Measurements from ENCODE around the gene ERC2. TPM values are rescaled to one million over a fixed set of nuclear protein-coding genes. Genes with fewer than 3 reads are reported as not detected.

Gene ERC2
- total and polyA plus RNA-seq, 9 donors = 1.2 to 9.4 (median 5.4) TPM

DNA sequence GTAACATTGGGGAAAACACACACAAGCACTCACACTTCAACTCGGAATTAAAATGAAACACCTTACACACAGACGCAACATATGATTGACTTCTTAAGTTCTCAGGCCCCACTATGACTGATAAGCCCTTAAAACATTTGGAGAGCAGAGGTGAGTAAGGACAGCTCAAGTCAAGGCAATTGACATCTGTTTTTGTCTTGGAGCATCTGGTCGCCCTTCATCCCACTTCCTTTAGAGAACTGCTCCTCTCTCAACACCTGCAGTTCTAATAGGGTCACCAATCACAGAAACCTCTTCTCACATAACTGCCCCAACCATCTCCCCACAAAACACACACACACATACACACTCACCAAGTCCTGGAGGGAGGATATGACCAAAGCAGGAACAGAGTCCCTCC is 43.4 kb downstream of the ERC2 start:
- no peaks in the 10 kb centered on the region for H3K27me3 ChIP-seq
- H3K9me3 ChIP-seq = no peaks in the 10 kb centered on the region
- no peaks in the 10 kb centered on the region for H3K4me1 ChIP-seq (ENCODE audit: insufficient read depth)
- H3K36me3 ChIP-seq = no peaks in the 10 kb centered on the region
- no peak overlapping the region for H3K27ac ChIP-seq
- no peak for DNase-seq
- intact Hi-C loops (cut with DNase I) = no loop called here
- no peak for TF ChIP-seq EP300 (IDR thresholded peaks at IDR 0.05)
- no peak overlapping the region for H3K4me3 ChIP-seq
- 92 to 97% (median 95%) methylated on average over 3 of the region's 3 CpGs for WGBS, 3 donors

DNA sequence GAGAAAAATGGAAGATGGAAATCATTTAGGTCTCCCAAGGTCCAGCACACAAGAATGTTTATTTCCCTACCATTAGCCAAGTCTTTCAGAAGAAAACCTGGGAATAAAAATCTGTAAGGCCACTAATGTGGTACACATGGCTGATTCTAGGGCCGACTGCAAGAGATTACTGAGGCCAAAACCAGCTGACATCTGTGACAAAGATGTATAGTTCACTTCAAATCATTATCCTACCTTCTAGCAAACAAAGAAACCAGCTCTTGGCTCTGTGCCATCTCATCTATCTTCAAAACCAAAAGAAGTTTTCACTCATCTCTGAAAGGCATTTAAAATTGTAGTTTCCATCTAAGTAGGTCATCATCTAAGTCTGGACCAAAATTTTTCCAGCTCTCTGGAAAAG is 43.9 kb downstream of the ERC2 start:
- Histone ChIP-seq H3K4me1 (ENCODE audit: insufficient read depth) (no peaks in the 10 kb centered on the region), H3K36me3 (no peaks in the 10 kb centered on the region), H3K4me3 (no peak overlapping the region), H3K27me3 (no peaks in the 10 kb centered on the region), H3K27ac (no peak overlapping the region), H3K9me3 (no peaks in the 10 kb centered on the region)
- no peak for DNase-seq
- TF ChIP-seq CTCF (IDR thresholded peaks at IDR 0.05) = no peak
- no peak for TF ChIP-seq POLR2A (IDR thresholded peaks at IDR 0.05)
- TF ChIP-seq EP300 (IDR thresholded peaks at IDR 0.05) = no peak
- WGBS, 3 donors = 64 to 67% (median 64%) methylated on average over 1 of the region's 1 CpG
- intact Hi-C loops (cut with DNase I) = no loop called here

DNA sequence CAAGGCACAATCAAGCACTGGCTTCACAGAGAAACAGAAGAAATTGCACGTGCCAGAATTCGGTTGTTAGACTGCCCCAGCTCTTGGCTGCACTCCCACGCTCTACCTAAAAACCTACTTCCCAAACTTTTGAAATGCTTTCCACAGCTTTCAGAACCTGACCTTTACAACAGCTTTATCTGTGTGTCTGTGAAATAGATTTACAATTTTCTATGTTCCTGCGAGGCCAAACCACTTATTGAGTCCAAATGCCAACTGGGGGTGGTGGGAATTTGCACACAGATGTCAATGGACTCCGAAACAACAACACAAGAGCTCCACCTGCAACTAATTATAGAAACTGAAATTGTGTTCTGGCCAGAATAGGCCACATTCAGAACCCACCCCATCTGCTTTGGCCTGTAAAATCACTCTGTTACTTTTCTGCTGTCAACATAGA is 44.6 kb downstream of the ERC2 start:
- TF ChIP-seq EP300 (IDR thresholded peaks at IDR 0.05) = no peak
- TF ChIP-seq POLR2A (IDR thresholded peaks at IDR 0.05) = no peak
- TF ChIP-seq CTCF (IDR thresholded peaks at IDR 0.05) = no peak
- H3K27ac ChIP-seq = no peak overlapping the region
- DNase-seq = peak in 1 of 5 donors; percentile 15
- intact Hi-C loops (cut with DNase I) = no loop called here
- no peaks in the 10 kb centered on the region for H3K36me3 ChIP-seq
- WGBS, 3 donors = 36 to 41% (median 36%) methylated on average over 5 of the region's 5 CpGs
- H3K9me3 ChIP-seq = no peaks in the 10 kb centered on the region
- H3K27me3 ChIP-seq = no peaks in the 10 kb centered on the region
- no peaks in the 10 kb centered on the region for H3K4me1 ChIP-seq (ENCODE audit: insufficient read depth)
- H3K4me3 ChIP-seq = no peak overlapping the region

DNA sequence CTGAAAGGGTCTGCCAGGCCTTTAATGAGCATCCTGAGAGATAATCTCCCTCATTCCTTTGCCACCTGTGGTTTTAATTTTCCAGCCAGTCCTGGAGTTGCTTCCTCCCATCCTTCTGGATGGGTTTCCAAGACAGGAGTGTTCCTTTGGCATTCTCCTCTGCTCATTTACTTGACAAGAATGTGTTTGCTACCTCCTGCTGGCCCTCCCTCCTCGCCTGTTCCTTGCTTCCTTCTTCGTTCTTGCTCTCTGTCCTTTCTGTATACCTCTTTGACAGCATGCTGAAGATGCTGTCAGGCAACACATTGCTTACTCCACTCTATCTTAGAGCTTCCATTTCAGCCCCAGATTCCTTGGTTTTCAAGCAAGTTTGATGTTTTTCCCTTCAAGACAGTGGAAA is 46.0 kb downstream of the ERC2 start:
- Histone ChIP-seq H3K27me3 (no peaks in the 10 kb centered on the region), H3K9me3 (no peaks in the 10 kb centered on the region), H3K36me3 (no peaks in the 10 kb centered on the region), H3K27ac (no peak overlapping the region), H3K4me3 (no peak overlapping the region), H3K4me1 (ENCODE audit: insufficient read depth) (no peaks in the 10 kb centered on the region)
- intact Hi-C loops (cut with DNase I) = no loop called here
- WGBS, 3 donors = 69 to 79% (median 79%) methylated on average over 2 of the region's 2 CpGs
- DNase-seq = no peak
- TF ChIP-seq POLR2A (IDR thresholded peaks at IDR 0.05) = no peak

GRCh38 chr3:56421205-56421604 is 47.1 kb downstream of the ERC2 start:
- Histone ChIP-seq H3K27me3 (no peaks in the 10 kb centered on the region), H3K9me3 (no peaks in the 10 kb centered on the region), H3K36me3 (no peaks in the 10 kb centered on the region), H3K4me1 (ENCODE audit: insufficient read depth) (no peaks in the 10 kb centered on the region), H3K27ac (no peak overlapping the region), H3K4me3 (no peak overlapping the region)
- intact Hi-C loops (cut with DNase I) = no loop called here
- WGBS, 3 donors = 93 to 95% (median 94%) methylated on average over 5 of the region's 5 CpGs
- no peak for DNase-seq
- TF ChIP-seq POLR2A (IDR thresholded peaks at IDR 0.05) (no peak), EP300 (IDR thresholded peaks at IDR 0.05) (no peak), CTCF (IDR thresholded peaks at IDR 0.05) (no peak)

DNA sequence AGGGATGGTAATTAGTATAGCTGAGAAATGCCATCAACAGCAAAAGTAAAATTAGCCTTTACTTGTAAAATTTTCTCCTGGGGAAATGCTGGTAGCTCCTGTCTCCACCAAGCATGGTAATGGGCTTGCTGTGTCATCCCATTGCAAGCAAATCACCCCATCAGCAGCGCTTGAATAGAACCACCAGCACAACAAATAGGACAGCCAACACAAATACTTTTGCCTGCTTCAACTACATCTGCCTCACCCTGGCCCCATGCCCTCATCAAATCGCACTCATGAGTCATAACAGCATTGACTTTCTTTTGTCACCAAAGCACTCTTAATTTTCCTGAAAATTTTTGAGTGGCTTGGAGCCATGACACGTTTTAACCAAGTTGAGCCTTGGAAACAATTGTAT is 52.6 kb downstream of the ERC2 start:
- H3K9me3 ChIP-seq = no peaks in the 10 kb centered on the region
- H3K36me3 ChIP-seq = no peaks in the 10 kb centered on the region
- intact Hi-C loops (cut with DNase I) = no loop called here
- H3K4me1 ChIP-seq (ENCODE audit: insufficient read depth) = no peaks in the 10 kb centered on the region
- TF ChIP-seq EP300 (IDR thresholded peaks at IDR 0.05) (no peak), POLR2A (IDR thresholded peaks at IDR 0.05) (no peak), CTCF (IDR thresholded peaks at IDR 0.05) (no peak)
- H3K27me3 ChIP-seq = no peaks in the 10 kb centered on the region
- no peak overlapping the region for H3K27ac ChIP-seq
- H3K4me3 ChIP-seq = no peak overlapping the region
- 61 to 77% (median 63%) methylated on average over 3 of the region's 3 CpGs for WGBS, 3 donors
- DNase-seq = no peak

Data from ovary (tissue), 9 donors.